HUDEP-2 (cell line): ENCODE measurements around the gene DCTPP1.

Experiments
- DNase-seq, 76 experiments: peaks; one replicate each; lab custom pipeline; 2025; ENCODE audit not compliant: unreplicated experiment in 76 of 76; lab: John Stamatoyannopoulos, UW

DCTPP1 gene

DNA sequence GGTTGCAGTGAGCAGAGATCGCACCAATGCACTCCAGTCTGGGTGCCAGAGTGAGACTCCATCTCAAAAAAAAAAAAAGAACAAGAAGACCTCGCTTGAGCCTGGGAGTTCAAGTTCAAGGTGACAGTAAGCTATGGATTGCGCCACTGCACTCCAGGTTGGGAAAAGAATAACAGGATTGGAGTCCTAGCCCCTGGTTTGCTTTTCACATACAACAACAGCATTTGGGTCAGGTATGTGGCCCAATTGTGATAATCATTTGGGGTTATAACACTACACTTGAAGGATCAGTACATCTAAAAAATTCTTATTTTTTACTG, 19.2 kb upstream of the DCTPP1 start:
- no peak for DNase-seq

DNA sequence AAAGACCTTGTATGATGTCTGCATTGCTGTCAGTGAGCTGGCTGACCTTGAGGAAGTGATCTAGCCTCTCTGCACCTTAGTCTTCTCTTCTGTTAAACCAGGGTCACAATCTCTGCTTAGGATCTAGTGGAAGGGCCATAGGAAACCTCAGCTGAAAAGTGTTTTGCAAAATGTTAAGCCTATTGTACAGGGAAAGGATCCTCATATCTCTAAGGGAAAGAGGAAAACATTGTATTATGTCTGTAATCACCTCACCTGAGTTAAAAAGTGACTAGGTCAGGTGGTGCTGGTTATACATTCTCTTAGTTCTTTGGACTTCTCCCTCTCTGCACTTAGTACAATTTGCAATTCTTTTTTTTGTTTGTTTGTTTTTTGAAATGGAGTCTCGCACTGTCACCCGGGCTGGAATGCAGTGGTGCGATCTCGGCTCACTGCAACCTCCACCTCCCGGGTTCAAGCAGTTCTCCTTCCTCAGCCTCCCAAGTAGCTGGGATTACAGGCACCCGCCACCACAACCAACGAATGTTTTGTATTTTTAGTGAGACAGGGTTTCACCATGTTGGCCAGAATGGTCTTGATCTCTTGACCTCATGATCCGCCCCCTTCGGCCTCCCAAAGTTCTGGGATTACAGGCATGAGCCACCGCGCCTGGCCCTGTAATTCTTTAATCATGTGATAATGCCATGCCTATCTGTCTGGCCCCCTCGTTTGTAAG, 17.8 kb upstream of the DCTPP1 start:
- no peak for DNase-seq

DNA sequence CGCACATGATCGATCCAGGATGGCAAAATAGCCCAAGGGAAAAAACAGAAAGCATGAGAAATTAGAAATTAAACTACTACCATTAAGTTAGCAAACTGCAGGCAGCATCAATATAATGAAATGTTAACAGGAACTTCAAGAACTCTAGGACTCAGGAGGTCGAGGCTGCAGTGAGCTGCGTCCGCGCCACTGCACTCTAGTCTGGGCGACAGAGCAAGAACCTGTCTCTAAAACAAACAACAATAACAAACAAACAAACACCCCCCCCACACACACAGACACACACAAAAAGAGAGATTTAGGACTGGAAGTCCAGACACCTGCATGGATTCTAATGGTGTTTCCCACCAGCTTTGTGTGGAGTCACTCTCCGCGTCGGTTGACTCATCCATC, 16.4 kb upstream of the DCTPP1 start:
- DNase-seq = no peak

DNA sequence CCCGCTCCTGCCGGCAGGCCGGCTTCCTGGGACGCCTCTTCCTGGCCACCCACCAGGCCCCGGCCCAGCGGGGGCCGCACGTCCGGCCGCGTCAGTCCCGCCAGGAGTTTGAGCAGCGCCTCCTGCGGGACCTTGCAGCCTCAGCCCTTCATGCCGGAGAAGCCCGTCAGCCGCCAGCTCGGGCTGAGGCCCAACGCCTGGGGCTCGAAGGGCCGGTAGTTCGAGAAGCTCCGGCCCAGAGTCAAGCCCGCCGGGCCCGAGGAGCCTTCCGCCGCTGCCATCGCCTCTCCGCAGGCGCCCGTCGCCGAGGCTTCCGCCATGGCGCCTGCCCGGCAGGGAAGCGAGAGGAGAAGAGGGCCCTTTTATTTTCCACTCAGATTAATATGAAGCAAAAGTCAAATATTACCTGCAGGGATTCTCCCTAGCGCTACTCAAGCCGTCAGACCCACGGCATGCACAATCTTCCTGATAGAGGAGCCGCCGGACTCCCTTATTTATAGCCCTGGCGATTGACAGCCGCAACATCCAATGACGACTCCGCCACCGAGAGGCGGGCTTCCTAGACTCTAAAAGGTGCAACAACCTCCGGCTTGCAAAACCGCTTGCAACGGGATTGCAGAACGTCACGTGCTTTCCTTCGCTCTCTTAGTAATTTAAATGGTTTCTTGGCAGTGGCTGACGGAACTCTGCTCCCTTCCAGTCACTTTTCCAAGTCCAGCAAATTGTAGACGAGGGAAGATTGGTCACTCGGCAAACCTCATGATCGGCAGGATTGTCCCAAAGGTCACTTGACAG, 15.8 kb upstream of the DCTPP1 start, which contains the start of gene SEPHS2:
SEPHS2 (minus strand) TSS at position 467 of the 795 bp plus-strand sequence; CDS start at position 320, 147 bp downstream.
- DNase-seq = peak; percentile 69 to 96 (median 92)

DNA sequence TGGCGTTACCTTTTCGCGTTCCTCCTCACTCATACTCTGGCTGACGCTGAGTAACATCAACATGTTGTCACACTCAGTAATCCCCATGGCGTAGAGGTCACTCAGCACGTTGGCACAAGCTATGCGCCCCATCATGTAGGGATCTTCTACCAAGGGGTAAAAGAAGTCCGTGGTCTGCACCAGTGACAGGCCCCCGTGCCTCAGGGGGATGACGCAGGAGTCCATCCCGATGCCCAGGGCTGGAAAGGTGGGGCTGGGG, 15.2 kb upstream of the DCTPP1 start:
- DNase-seq = no peak

DNA sequence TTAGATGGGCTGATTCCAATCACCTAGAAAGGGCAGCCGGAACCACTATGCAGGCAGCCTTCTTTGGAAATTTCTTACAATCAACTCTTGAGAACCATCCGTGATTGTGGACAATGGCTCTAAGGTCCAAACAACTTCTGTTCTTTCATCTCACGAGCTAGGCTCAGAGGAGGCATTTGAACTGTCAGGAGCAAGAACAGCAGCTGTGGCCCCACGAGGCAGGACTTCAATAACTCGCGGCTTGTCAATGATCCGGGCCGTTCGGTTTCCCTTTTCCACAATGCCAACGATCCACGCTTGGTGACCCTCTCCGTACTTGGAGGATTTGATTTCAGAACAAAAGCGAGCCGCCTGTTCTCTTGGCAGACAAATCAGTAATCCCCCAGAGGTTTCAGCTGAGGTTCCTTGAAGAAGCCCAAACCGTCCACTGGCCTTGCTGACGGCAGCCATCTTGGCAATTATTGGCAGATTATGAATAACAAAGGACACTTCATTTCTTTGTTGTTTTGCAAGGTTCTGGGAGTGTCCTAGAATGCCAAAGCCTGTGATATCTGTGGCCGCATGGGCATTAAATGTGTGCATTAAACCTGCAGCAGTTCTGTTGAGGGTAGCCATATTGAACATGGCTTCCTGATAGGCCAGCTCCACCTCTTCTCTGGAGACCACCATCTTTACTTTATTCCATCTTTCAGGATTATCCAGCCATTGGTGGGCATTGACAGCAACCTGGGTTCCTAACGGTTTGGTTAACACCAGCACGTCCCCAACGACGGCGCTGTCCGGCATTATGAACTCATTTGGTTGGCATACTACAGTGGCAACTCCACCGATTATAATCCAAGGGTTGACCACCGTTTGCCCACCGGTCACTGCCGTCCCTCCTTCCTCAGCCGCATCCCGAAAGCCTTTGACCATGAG, 14.7 kb upstream of the DCTPP1 start:
- DNase-seq = no peak

DNA sequence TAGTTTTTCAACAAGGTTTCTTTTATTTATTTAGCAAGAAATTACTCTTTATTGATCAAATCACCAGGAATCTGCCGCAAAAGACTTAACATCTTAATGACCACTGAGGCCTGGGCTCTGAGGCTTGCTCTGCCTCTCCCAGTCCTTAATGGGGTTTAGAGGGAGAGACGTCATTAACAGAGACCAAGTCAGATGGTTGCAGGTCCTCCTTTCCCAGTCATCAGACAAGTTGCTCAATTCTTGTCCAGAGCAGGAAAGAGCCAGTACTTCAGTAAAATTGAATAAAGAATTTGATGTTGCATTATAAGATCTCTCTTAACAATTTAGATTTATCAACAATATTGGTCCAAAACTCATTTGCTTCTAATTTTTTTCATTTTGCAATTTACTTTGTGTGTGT, 13.8 kb upstream of the DCTPP1 start:
- no peak for DNase-seq

DNA sequence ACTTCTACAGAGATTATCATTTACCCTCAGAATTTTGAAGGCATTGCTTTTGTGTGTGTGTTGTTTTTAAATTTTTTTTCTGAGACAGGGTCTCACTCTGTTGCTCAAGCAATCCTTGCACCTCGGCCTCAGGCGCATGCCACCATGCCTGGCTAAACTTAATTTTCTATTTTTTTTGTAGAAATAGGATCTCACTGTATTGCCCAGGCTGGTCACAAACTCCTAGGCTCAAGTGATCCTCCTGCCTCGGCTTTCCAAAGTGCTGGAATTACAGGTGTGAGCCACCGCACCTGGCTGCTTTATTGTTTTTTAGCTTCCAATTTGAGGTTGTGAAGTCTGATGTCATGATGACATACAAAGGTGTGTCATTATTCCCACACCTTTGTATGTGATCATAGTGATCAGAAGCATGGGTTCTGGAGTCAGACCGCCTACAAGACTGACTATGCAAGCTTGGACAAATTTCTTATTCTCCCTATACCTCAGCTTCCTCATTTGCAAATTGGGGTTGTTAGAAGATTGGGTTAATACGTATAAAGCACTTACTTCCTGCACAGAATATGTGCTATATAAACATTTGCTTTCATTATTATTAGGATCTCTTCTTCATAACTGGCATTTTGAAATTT, 10.0 kb upstream of the DCTPP1 start:
- DNase-seq = no peak

DNA sequence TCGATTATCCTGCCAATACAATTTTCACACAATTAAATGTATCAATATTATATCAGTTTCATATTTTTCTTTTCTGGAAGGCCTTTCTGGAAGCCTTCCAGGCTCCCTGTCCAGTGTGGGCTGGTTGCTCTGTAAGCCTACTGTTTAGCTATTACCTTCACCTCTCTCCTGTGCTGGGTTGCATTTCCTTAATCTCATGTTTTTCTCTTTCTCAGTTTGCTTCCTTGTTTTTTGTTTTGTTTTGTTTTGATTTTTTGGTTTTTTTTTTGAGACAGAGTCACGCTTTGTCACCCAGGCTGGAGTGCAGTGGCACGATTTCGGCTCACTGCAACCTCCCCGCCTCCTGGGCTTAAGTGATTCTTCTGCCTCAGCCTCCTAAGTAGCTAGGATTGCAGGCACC, 9.0 kb upstream of the DCTPP1 start:
- DNase-seq = no peak

DNA sequence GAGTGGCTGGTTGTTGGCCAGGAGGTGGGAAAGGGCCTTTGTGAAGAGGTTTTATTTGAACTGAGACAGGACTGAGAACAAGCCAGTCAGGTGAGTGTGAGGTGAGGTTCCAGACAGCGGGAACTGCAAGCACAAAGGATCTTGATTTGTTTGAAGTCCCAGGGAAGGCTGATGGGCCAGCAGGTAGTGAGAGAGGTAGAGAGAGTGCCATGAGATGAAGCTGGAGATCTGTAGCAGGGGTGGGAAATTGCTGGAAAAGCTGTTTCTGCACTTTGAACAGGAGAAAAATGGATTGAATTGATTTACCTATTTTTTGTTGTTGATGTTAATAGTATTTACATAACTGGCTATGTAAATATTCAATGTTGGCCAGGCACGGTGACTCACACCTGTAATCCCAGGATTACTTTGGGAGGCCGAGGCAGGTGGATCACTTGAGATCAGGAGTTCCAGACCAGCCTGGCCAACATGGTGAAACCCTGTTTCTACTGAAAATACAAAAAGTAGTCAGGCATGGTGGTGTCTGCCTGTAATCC, 7.7 kb upstream of the DCTPP1 start:
- DNase-seq = no peak

DNA sequence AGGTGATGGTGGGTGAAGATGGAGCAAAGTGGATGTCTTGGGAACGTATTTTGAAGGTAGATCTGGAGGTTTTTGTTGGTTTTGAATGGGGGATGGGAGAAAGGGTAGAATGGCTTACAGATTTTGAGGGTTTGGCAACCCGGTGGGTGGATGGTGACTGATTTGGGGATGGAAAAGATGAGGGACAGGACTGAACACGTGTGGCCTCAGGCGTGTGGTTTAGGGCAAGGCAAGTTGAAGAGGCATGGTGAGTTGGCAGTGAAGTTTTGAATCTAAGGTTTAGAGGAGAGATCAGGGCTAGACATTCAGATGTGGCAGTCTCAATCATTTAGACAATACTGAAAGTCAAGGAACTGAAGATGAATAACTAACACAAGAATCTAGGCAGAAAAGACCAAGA, 5.0 kb upstream of the DCTPP1 start:
- DNase-seq = no peak

DNA sequence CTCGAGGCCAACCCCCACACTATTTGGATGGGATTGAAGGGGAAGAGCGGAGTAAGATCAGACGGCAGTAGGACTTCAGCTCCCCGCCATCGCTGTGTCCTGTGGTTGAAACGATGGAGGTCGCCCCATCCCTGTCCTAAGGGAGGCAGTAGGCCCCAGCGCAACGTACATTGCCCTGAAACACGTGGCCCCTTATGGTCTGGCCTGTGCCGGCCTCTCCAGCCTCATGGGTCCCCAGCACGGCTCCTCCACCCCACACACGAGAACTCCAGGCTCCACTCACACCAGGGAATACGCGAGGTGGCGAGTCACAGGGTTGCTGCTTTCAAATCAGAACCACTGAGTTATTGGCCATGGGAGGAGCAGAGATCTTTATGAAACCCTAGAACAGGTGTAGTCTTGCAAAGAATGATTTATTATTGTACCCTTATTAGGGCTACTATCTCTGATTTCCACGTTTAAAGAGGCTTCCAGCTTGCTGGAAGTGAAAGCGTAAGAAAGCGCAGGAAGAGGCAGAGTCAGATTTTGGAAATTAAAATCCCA, 669 bp upstream of the DCTPP1 start:
- peak in 10 of 76 experiments; percentile 30 to 56 (median 42) for DNase-seq

DNA sequence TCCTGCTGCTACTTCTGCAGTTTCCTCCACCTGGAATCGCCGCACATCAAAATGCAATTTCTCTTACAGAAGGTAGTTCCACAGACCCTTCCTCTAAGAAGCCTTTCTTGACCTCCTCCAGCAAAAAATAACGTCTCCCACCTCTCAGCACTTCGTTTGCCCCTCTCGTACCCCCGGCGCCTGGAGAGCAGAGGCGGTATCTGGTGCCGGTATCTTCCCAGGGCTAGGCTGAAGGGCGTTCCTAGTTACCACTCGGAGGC, 482 bp downstream of the DCTPP1 start:
- peak in 1 of 76 experiments; percentile 29 for DNase-seq

DNA sequence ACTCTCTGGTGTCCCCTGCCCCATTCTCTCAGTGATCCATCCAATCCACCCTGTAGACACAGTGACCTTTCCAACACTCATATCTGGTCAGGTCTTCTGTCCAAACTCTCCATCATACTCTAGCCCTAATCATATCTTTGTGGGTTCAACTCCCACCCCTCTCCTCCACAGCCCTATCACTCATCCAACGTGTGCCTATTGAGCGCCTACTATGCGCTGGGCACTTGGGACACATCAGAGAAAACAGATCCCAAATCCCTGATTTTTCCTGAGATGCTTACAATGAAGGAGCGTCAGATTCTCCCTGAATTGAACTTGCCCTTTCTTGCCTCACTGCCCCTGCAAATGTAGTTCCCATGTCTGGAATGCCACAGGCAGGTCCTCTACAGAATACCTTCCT, 1.8 kb downstream of the DCTPP1 start:
- no peak for DNase-seq

DNA sequence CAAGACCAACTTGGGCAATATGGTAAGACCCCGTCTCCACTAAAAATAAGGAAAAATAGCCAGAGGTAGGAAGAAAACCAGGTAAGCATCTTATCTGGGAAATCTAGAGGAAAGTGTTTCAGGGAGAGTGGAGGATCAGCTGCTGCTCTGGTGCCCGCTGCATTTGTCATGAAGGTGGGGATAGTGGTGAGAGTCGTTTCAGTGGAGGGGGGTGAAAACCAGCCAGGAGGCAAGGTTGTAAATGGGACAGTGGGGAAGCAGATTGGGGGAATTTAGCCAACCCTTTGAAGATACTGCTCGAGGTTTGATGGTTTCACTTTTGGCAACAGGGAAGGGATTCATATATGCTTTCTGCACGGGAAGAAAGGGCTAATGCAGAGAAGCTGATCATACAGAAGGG, 8.8 kb downstream of the DCTPP1 start:
- DNase-seq = no peak

DNA sequence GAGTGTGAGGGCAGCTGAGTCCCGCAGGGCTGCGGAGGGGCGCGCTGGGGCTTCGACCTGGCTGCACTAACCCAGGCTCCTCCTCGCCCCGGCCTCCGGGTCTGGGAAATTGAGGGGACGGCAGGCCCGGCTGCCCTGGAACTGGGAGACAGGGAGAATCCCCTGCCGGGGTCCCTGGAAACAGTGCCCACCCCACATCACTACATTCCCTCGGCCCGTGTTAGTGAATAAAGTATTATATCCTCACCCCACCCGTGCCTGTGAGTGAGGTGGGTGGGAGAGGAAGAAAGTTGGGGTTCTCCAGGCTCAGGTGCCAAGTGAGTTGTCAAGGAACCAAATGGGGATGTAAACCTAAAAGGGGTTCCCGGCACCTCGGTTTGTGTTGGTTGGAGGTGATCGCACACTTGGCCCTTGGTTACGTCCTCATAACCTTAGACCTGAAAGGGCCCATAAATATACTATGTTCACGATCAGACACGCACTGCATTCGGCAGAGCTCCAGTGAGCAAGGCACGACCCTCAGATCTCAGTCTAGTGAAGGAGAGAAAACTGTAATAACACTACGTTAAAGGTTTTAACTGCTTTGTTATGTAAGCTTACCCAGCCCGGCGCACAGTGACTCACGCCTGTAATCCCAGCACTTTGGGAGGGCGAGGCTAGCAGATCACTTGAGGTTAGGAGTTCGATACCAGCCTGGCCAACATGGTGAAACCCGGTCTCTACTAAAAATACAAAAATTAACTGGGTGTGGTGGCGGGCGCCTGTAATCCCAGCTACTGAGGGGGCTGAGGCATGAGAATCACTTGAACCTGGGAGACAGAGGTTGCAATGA, 11.3 kb downstream of the DCTPP1 start:
- DNase-seq = peak in 3 of 76 experiments; percentile 13 to 45 (median 26)

DNA sequence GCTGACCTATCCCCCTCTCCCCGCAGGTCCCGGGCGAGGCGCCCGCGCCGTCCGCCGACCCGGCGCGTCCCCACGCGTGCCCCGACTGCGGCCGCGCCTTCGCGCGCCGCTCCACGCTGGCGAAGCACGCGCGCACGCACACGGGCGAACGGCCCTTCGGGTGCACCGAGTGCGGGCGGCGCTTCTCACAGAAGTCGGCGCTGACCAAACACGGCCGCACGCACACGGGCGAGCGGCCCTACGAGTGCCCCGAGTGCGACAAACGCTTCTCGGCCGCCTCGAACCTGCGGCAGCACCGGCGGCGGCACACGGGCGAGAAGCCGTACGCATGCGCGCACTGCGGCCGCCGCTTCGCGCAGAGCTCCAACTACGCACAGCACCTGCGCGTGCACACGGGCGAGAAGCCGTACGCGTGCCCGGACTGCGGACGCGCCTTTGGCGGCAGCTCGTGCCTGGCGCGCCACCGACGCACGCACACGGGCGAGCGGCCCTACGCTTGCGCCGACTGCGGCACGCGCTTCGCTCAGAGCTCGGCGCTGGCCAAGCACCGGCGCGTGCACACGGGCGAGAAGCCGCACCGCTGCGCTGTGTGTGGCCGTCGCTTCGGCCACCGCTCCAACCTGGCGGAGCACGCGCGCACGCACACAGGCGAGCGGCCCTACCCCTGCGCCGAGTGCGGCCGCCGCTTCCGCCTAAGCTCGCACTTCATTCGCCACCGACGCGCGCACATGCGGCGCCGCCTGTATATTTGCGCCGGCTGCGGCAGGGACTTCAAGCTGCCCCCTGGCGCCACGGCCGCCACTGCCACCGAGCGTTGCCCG, 12.1 kb downstream of the DCTPP1 start:
- DNase-seq = peak in 70 of 76 experiments; percentile 31 to 93 (median 81)

DNA sequence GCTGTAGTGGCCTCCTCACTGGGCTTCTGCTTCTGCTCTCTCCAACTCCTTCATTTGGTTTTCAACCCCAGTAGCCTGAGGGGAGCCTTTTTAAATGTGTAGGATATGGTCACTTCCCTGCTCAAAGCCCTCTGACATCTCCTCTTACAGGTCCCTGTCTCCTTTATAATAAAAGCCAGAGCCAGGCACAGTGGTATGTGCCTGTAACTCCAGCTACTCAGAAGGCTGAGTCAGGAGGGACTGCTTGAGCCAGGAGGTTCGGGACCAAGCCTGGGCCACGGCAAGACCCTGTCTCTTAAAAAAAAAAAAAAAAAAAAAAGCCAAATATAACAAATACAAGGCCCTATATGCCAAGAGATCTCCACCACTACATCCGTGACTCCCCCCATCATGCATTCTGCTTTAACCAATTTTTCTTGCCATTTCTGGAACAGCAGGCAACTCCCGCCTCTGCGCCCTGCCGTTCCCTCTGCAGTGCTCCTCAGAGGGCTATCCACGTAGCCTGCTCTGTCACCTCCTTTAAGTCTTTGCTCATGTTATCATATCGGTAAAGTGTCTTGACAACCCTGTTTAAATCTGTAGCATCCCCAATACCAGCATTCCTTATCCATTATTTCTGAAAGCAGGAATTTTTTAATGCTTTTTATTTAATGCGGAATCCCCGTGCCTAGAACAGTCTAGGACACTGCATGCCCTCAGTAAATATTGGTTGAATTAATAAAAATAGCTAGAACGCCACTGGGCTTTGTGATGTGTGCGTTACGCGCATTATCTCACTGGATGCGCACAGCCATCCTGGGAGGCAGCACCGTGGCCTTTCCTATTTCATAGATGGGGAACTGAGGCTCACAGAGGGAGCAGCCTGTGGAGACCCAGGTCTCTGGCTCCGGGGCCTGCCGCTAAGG, 13.0 kb downstream of the DCTPP1 start:
- DNase-seq = peak in 1 of 76 experiments; percentile 37
